Progenitor cell of endocrine pancreas (in vitro differentiated cells): ENCODE data around the gene THPO. TPM values are rescaled to one million over a fixed set of nuclear protein-coding genes. Genes with fewer than 3 reads are reported as not detected.
A peak's percentile ranks its signal among the peaks of the same experiment; 100 is the strongest.

Source experiments
- DNase-seq: peaks from one replicate; pipeline ENCODE4 v3.0.0; 2021; ENCODE audit warnings: low spot score; ENCODE audit not compliant: unreplicated experiment
- H3K27ac Mint-ChIP-seq: 2 replicates; pipeline ENCODE4 v1.8.0; 2021; ENCODE audit warnings: mild to moderate bottlenecking, moderate library complexity, mixed read lengths
- H3K27me3 Mint-ChIP-seq: 2 replicates; pipeline ENCODE4 v1.8.0; 2021; ENCODE audit warnings: mixed read lengths
- H3K36me3 Mint-ChIP-seq: 2 replicates; pipeline ENCODE4 v1.8.0; 2022; ENCODE audit warnings: mixed read lengths; ENCODE audit not compliant: insufficient read depth
- H3K4me1 Mint-ChIP-seq: 2 replicates; pipeline ENCODE4 v1.8.0; 2021; ENCODE audit warnings: low read depth, mixed read lengths
- H3K4me3 Mint-ChIP-seq: 2 replicates; pipeline ENCODE4 v1.8.0; 2021; ENCODE audit warnings: low read depth, mild to moderate bottlenecking, moderate library complexity, mixed read lengths
- H3K9me3 Mint-ChIP-seq: 2 replicates; pipeline ENCODE4 v1.8.0; 2021; ENCODE audit warnings: low read depth, mixed read lengths
- long read RNA-seq: library from polyadenylated mRNA; unstranded; transcript quantifications from one replicate; pipeline ENCODE4 v2.0.0, GENCODE V29; 2020
- total RNA-seq: library from RNA; stranded (reverse); gene quantifications from 2 replicates; pipeline ENCODE4 v1.2.1, GENCODE V29; 2021
- TF ChIP-seq, protein P1 (sequence below): fragments of 200-600 bp; sonication (generic); IDR thresholded peaks from one replicate; pipeline ENCODE4 v1.5.0; 2021; ENCODE audit warnings: antibody characterized with exemption, mild to moderate bottlenecking; ENCODE audit not compliant: unreplicated experiment

The THPO gene
- 6.2 and 7.1 TPM in 2 replicates for total RNA-seq
- long read RNA-seq, partial matches to known transcripts: 0 of 1 reads
- long read RNA-seq, other reads (novel, unspliced or antisense): 1 of 1 reads

DNA sequence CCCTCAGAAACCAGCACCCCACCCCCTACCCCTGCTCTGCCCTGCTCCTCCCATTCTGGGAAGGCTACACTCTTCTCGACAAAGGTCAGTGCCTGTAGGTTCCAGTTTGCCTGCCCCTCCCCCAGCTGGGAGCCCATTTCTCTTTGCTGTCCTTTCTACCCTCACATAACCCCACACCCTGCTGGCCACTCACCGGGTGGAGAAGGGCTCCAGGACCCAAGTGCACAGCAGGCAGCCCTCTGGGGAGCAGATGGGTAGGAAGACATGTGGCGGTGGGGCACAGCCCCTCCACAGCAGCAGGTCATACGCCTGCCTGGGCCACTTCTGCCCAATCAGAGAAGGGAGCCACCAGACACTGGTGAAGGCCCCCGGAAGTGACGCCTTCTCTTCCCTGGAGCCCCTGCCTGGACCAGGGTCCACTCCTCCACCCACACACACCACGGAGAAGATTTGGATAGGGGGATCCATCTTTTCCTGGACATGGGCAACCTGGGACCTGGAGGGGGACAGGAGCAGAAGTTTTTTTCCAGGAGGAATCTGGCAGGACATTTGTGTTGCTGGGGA is at the start of gene THPO:
THPO (minus strand) TSS at position 326 of the 564 bp plus-strand sequence. CDS start 1,948 bp downstream, outside the sequence.
- Mint-ChIP-seq H3K27me3 (peaks cover 30% of the 10 kb centered on the region), H3K27ac (peak within 1 kb of the TSS; percentile 89), H3K9me3 (no peaks in the 10 kb centered on the region), H3K4me3 (peak within 1 kb of the TSS; percentile 80), H3K36me3 (peaks cover 3% of the 10 kb centered on the region), H3K4me1 (peaks cover 24% of the 10 kb centered on the region)
- TF ChIP-seq, protein P1, sequence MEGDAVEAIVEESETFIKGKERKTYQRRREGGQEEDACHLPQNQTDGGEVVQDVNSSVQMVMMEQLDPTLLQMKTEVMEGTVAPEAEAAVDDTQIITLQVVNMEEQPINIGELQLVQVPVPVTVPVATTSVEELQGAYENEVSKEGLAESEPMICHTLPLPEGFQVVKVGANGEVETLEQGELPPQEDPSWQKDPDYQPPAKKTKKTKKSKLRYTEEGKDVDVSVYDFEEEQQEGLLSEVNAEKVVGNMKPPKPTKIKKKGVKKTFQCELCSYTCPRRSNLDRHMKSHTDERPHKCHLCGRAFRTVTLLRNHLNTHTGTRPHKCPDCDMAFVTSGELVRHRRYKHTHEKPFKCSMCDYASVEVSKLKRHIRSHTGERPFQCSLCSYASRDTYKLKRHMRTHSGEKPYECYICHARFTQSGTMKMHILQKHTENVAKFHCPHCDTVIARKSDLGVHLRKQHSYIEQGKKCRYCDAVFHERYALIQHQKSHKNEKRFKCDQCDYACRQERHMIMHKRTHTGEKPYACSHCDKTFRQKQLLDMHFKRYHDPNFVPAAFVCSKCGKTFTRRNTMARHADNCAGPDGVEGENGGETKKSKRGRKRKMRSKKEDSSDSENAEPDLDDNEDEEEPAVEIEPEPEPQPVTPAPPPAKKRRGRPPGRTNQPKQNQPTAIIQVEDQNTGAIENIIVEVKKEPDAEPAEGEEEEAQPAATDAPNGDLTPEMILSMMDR: no peak
- DNase-seq: no peak

DNA sequence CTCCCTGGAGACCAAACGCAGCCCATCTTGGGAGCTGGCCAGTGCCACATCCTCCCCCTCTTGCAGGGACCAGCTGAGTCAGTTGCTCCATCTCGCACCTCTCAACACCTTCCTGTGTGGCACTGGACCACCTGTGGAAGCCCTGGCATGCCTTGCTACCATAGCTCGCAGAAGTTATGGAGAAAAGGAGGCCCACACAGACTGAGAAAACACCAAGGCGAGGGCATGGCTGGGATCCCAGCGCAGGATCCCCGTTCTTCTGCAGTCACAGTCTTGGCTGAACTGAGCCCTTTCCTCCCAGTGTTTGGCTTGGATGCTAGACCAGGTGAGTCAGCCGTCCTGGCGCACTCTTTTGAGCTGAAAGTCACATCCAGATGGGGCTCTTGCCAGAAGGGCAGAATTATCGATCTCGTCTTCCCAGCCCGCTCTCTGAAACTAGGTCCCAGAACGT is 48.7 kb upstream of the THPO start:
- TF ChIP-seq, protein P1: no peak
- DNase-seq: no peak
- H3K9me3 Mint-ChIP-seq: peaks cover 8% of the 10 kb centered on the region
- no peak overlapping the region for H3K4me3 Mint-ChIP-seq
- peaks cover 5% of the 10 kb centered on the region for H3K27me3 Mint-ChIP-seq
- no peaks in the 10 kb centered on the region for H3K36me3 Mint-ChIP-seq
- no peak overlapping the region for H3K27ac Mint-ChIP-seq
- H3K4me1 Mint-ChIP-seq: no peaks in the 10 kb centered on the region

- Mint-ChIP-seq H3K9me3 (peaks cover 8% of the 10 kb centered on the region), H3K27me3 (peaks cover 4% of the 10 kb centered on the region), H3K4me3 (no peak overlapping the region), H3K27ac (no peak overlapping the region), H3K36me3 (no peaks in the 10 kb centered on the region), H3K4me1 (no peaks in the 10 kb centered on the region)
- TF ChIP-seq, protein P1: no peak
- no peak for DNase-seq
Measured at GRCh38 chr3:184423561-184423960, 45.6 kb upstream of the THPO start.

DNA sequence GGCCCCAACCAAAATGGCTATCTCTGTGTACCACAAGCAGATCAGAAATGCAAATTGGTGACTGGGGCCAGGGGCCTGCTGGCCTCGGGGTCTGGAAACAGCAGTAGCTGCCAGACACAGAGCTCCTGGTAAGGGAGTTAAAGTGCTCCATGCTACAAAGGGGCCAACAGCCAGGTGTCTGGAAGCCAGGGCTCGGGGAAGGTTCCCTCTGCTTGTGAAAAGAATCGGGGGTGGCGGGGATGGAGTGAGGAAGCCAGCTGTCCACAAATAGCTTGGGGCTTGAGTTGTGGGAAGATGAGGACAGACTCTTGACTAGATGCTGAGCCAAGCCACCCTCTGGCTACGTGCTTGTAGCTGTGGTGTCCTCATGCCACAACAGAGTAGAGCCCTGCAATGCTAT is 41.2 kb upstream of the THPO start:
- no peak for DNase-seq
- Mint-ChIP-seq H3K27ac (no peak overlapping the region), H3K4me3 (no peak overlapping the region), H3K36me3 (no peaks in the 10 kb centered on the region), H3K4me1 (no peaks in the 10 kb centered on the region), H3K27me3 (peaks cover 2% of the 10 kb centered on the region), H3K9me3 (peaks cover 8% of the 10 kb centered on the region)
- TF ChIP-seq, protein P1: no peak

DNA sequence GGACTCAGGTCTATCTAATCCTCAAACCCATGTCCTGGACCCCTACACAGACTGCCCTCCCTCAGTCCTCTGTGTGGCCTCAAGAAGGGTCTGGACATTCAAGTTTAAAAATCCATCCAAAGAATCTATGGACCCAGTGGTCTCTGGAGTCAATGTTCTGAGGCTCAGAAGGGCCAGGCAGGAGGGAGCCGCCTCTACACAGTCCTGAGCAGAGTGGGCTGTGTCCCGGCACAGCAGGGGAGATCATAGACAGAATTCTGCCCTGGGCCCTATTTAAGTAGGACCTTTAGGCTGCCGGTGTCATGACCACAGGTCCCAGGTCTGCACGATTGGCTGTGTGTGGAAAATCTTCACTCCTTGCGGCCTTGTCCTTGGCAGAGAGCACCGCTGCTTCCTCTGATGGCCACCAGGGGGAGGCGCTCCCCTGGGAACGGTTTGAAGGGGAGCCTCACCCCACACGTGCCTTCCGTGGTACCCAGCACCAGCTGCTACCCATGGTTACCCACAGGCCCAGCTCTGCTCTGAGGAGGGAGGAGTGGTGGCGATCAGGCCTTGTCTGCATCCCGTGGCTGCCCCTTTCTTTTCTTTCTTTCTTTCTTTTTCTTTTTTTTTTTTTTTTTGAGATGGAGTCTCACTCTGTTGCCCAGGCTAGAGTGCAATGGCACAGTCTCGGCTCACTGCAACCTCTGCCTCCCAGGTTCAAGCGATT is 39.8 kb upstream of the THPO start:
- DNase-seq: peak; percentile 52
- no peaks in the 10 kb centered on the region for H3K27me3 Mint-ChIP-seq

More for the DNA sequence above, 39.8 kb upstream of the THPO start:
- TF ChIP-seq, protein P1: peak; percentile 84
- no peak overlapping the region for H3K27ac Mint-ChIP-seq
- no peaks in the 10 kb centered on the region for H3K4me1 Mint-ChIP-seq
- no peak overlapping the region for H3K4me3 Mint-ChIP-seq
- peaks cover 2% of the 10 kb centered on the region for H3K9me3 Mint-ChIP-seq
- H3K36me3 Mint-ChIP-seq: no peaks in the 10 kb centered on the region
